HEK293 (cell line): ENCODE results near the gene TRIM33.

Experiments
- CTCF ChIA-PET: fragments of 350-600 bp; formaldehyde crosslinking; extraction: SDS; loops from one replicate; lab custom pipeline; 2021; ENCODE audit warnings: antibody characterized with exemption; lab: Yijun Ruan, JAX
- POLR2A ChIA-PET: fragments of 300-600 bp; formaldehyde crosslinking; extraction: SDS; loops from one replicate; lab custom pipeline; 2020; ENCODE audit warnings: antibody characterized with exemption, inconsistent platforms; lab: Yijun Ruan, JAX
- H3K27ac ChIP-seq: fragments of 200-500 bp; sonication (Bioruptor generic); 2 replicates; pipeline ENCODE4 v1.5.1; 2014; ENCODE audit warnings: low read depth, low read length, control low read depth, inconsistent platforms; ENCODE audit errors: extremely low read depth
- H3K36me3 ChIP-seq, 2 experiments: fragments of 200-500 bp in 1 of 2; sonication (Bioruptor generic) in 1 of 2; 1 replicate in 1 of 2; 2 replicates in 1 of 2; pipeline ENCODE4 v1.5.1; 2014 to 2017; ENCODE audit warnings: inconsistent platforms in 2 of 2, low read length in 2 of 2; ENCODE audit not compliant: control insufficient read depth in 2 of 2, insufficient read depth in 1 of 2
- H3K4me1 ChIP-seq: fragments of 200-500 bp; sonication (Bioruptor generic); 2 replicates; pipeline ENCODE4 v1.5.1; 2014; ENCODE audit warnings: mild to moderate bottlenecking, low read length, inconsistent platforms; ENCODE audit not compliant: control insufficient read depth, insufficient read depth
- H3K4me3 ChIP-seq: 2 replicates; pipeline ENCODE4 v1.5.1; 2011; ENCODE audit warnings: low read depth, mild to moderate bottlenecking, control low read depth, low read length, moderate library complexity
- H3K9me3 ChIP-seq: fragments of 200-500 bp; sonication (Bioruptor generic); 2 replicates; pipeline ENCODE4 v1.5.1; 2014; ENCODE audit warnings: low read depth, low read length, inconsistent platforms; ENCODE audit not compliant: control insufficient read depth, insufficient read depth
- REST ChIP-seq: fragments of 450-650 bp; formaldehyde crosslinking; IDR thresholded peaks from 2 replicates; pipeline ENCODE4 v1.5.1; 2016; ENCODE audit warnings: missing biosample characterization, missing genetic modification characterization
- YY2 ChIP-seq: fragments of 450-650 bp; formaldehyde crosslinking; IDR thresholded peaks from 2 replicates; pipeline ENCODE4 v1.5.1; 2016; ENCODE audit warnings: missing biosample characterization, missing genetic modification characterization
- ZBTB20 ChIP-seq: fragments of 450-650 bp; formaldehyde crosslinking; IDR thresholded peaks from 2 replicates; pipeline ENCODE4 v1.5.1; 2016; ENCODE audit warnings: missing biosample characterization, missing genetic modification characterization
- ZFHX2 ChIP-seq: fragments of 450-650 bp; formaldehyde crosslinking; conservative IDR thresholded peaks from 2 replicates; pipeline ENCODE4 v1.5.1; 2016; ENCODE audit warnings: missing biosample characterization, missing genetic modification characterization
- ZFP3 ChIP-seq: fragments of 450-650 bp; formaldehyde crosslinking; IDR thresholded peaks from 2 replicates; pipeline ENCODE4 v1.5.1; 2016; ENCODE audit warnings: low read depth, missing biosample characterization, missing genetic modification characterization
- ZNF184 ChIP-seq: fragments of 450-650 bp; IDR thresholded peaks from 2 replicates; pipeline ENCODE4 v1.5.1; 2018; ENCODE audit warnings: missing biosample characterization, mild to moderate bottlenecking, missing genetic modification characterization
- ZNF2 ChIP-seq: fragments of 450-650 bp; formaldehyde crosslinking; IDR thresholded peaks from 2 replicates; pipeline ENCODE4 v1.5.1; 2016; ENCODE audit warnings: missing biosample characterization, missing genetic modification characterization
- ZNF274 ChIP-seq, 2 experiments: fragments of 200-500 bp in 1 of 2; fragments of 450-650 bp in 1 of 2; sonication (Bioruptor generic) in 1 of 2; formaldehyde crosslinking in 1 of 2; IDR thresholded peaks; 2 replicates each; pipeline versions ENCODE4 v1.5.1 to v1.6.1; 2014 to 2016; ENCODE audit warnings: borderline replicate concordance in 1 of 2, inconsistent platforms in 1 of 2, low read length in 1 of 2, missing biosample characterization in 1 of 2, missing genetic modification characterization in 1 of 2
- ZNF324 ChIP-seq: fragments of 450-650 bp; formaldehyde crosslinking; IDR thresholded peaks from 2 replicates; pipeline ENCODE4 v1.5.1; 2016; ENCODE audit warnings: missing biosample characterization, missing genetic modification characterization
- ZNF366 ChIP-seq: fragments of 450-650 bp; formaldehyde crosslinking; conservative IDR thresholded peaks from 2 replicates; pipeline ENCODE4 v1.5.1; 2016; ENCODE audit warnings: missing biosample characterization, missing genetic modification characterization
- ZNF394 ChIP-seq: fragments of 450-650 bp; formaldehyde crosslinking; IDR thresholded peaks from 2 replicates; pipeline ENCODE4 v1.5.1; 2016; ENCODE audit warnings: missing biosample characterization, missing genetic modification characterization, mild to moderate bottlenecking, moderate library complexity, borderline replicate concordance
- ZNF639 ChIP-seq: fragments of 450-650 bp; formaldehyde crosslinking; IDR thresholded peaks from 2 replicates; pipeline ENCODE4 v1.5.1; 2016; ENCODE audit warnings: missing biosample characterization, missing genetic modification characterization
- ZNF76 ChIP-seq: fragments of 450-650 bp; formaldehyde crosslinking; IDR thresholded peaks from 2 replicates; pipeline ENCODE4; 2016; ENCODE audit warnings: low read depth, missing biosample characterization, missing genetic modification characterization, borderline replicate concordance
- TF ChIP-seq, protein P1 (sequence below): fragments of 450-650 bp; formaldehyde crosslinking; IDR thresholded peaks from 2 replicates; pipeline ENCODE4 v1.5.1; 2016; ENCODE audit warnings: missing biosample characterization, missing genetic modification characterization

TRIM33 gene

DNA sequence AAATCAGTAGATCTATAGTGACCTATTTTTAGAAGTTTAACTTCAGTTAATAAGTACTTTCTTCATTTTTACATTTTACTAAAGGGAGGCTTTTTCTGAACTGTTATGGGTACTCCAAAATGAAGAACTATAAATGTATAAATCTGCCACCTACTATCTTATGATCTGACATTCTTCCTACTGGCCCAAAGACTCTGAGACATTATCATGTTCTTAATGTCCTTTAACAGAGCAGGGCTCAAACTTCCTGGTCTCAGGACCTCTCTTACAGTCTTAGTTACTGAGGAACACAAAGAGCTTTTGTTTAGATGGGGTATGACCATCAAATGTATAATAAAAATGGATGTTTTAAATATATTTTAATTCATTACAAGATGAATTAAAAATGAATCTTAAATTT lies 8.9 kb downstream of the TRIM33 start (continued):
- TF ChIP-seq, protein P1, sequence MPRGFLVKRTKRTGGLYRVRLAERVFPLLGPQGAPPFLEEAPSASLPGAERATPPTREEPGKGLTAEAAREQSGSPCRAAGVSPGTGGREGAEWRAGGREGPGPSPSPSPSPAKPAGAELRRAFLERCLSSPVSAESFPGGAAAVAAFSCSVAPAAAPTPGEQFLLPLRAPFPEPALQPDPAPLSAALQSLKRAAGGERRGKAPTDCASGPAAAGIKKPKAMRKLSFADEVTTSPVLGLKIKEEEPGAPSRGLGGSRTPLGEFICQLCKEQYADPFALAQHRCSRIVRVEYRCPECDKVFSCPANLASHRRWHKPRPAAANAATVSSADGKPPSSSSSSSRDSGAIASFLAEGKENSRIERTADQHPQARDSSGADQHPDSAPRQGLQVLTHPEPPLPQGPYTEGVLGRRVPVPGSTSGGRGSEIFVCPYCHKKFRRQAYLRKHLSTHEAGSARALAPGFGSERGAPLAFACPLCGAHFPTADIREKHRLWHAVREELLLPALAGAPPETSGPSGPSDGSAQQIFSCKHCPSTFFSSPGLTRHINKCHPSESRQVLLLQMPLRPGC (tag by site-specific recombination), result no peak
- no peak for TF ChIP-seq ZNF2 (tag by site-specific recombination)
- TF ChIP-seq REST (tag by site-specific recombination), result no peak
- TF ChIP-seq ZNF366 (tag by site-specific recombination), result no peak
- TF ChIP-seq ZFP3 (tag by site-specific recombination), result no peak
- no peak for TF ChIP-seq ZNF639 (tag by site-specific recombination)
- TF ChIP-seq ZNF274 (IDR thresholded peaks at IDR 0.05; ENCODE audit: low read length), result no peak
- no peak for TF ChIP-seq ZNF274 (tag by site-specific recombination; IDR thresholded peaks at IDR 0.05; ENCODE audit: borderline replicate concordance)
- no peak for TF ChIP-seq ZFHX2 (tag by site-specific recombination)

GRCh38 chr1:114499478-114499877 lies 11.5 kb downstream of the TRIM33 start:
- ChIA-PET CTCF (no interaction called here), POLR2A (no interaction called here)
- Histone ChIP-seq H3K36me3 (peaks cover 0 to 3% of the 10 kb centered on the region in 2 experiments; a peak in 1 of 3 replicates), H3K27ac (no peak overlapping the region), H3K4me1 (peaks cover 4% of the 10 kb centered on the region; the same call in 1 of the 2 replicates), H3K4me3 (no peak overlapping the region), H3K9me3 (no peaks in the 10 kb centered on the region)
- no peak for TF ChIP-seq YY2 (tag by site-specific recombination)

DNA sequence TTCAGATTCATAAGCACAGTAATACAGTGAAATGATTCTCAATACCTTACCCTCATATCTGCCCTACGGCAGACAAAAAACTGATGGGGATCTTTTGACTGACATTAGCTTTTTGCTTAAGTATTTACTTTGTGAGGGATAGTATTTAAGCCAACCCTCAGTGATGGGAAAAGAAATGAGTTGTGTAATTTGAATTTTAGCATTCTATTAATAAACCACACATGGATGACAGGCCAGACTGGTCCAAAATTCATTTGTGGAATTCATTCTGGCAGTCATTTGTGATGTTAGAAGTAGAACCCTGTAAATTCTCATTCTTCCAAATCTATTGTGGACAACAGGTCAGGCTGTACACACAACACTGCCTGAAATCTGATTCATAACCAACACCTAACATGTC lies 14.9 kb downstream of the TRIM33 start:
- H3K27ac ChIP-seq, result no peak overlapping the region
- no peaks in the 10 kb centered on the region for H3K9me3 ChIP-seq
- no peaks in the 10 kb centered on the region for H3K4me1 ChIP-seq
- TF ChIP-seq ZBTB20 (tag by site-specific recombination), result no peak
- no peak for TF ChIP-seq ZNF184
- TF ChIP-seq ZNF76, result no peak
- no peak for TF ChIP-seq ZNF324 (tag by site-specific recombination)
- TF ChIP-seq, all 188 proteins: peak for 0
- Histone ChIP-seq H3K4me3 (no peak overlapping the region), H3K36me3 (no peaks in the 10 kb centered on the region)
- ChIA-PET POLR2A (no interaction called here), CTCF (no interaction called here)

DNA sequence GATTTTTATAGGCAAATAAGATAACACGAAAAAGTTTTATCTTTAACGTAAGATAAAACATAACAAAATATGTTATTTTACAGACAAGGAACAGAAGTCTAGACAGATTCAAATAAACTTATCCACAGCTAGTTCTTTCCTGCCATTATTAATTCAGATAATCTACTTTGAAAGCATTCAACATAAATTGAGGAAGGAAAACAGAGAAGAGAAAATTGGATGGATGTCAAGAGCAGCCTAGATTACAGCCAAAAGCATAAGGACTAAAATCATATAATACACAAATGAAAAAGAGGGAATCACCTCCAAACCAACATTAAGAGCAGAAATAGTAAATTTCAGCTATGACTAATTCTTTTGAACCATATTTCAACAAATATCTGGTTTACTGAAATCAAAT lies 15.5 kb downstream of the TRIM33 start:
- Histone ChIP-seq H3K27ac (no peak overlapping the region), H3K4me1 (no peaks in the 10 kb centered on the region), H3K36me3 (no peaks in the 10 kb centered on the region), H3K9me3 (no peaks in the 10 kb centered on the region), H3K4me3 (no peak overlapping the region)
- ChIA-PET CTCF (no interaction called here), POLR2A (no interaction called here)
- no peak for TF ChIP-seq ZNF394 (tag by site-specific recombination)
